OCI-LY7 (cell line): ENCODE results near the gene RTL1. TPM values are rescaled to one million over a fixed set of nuclear protein-coding genes. Genes with fewer than 3 reads are reported as not detected.

Experiments
- BruUV-seq: library from RNA; stranded (reverse); fragments of 400-500 nt; replicated peaks from 2 replicates; lab custom pipeline; 2021; lab: Mats Ljungman, UMichigan
- CTCF ChIA-PET: fragments of 300-600 bp; sonication (Branson Sonifier 250); formaldehyde crosslinking; loops from one replicate; lab custom pipeline; 2022; ENCODE audit warnings: antibody characterized with exemption; ENCODE audit not compliant: unreplicated experiment; lab: Charles Lee
- POLR2A ChIA-PET: fragments of 300-600 bp; sonication (Branson Sonifier 250); formaldehyde crosslinking; loops from one replicate; lab custom pipeline; 2022; ENCODE audit warnings: antibody characterized with exemption; lab: Charles Lee
- DNase-seq: peaks from one replicate; pipeline ENCODE4 v3.0.0-alpha.2; 2015; ENCODE audit warnings: low spot score
- H2AFZ ChIP-seq: fragments of 200-600 bp; sonication (generic), shearing (Covaris generic); 2 replicates; pipeline ENCODE4 v1.6.1; 2014; ENCODE audit warnings: mild to moderate bottlenecking, antibody characterized with exemption, low read length, moderate library complexity
- H3K27ac ChIP-seq: fragments of 200-600 bp; sonication (generic); 2 replicates; pipeline ENCODE4 v1.5.1; 2014; ENCODE audit warnings: mixed run types, low read depth, mild to moderate bottlenecking, moderate library complexity, low read length, inconsistent platforms; ENCODE audit not compliant: poor library complexity, severe bottlenecking
- H3K36me3 ChIP-seq: fragments of 200-600 bp; sonication (generic); 2 replicates; pipeline ENCODE4 v1.6.1; 2014; ENCODE audit warnings: mild to moderate bottlenecking, antibody characterized with exemption, low read length, moderate library complexity, mixed read lengths; ENCODE audit not compliant: insufficient read depth
- H3K4me1 ChIP-seq: fragments of 200-600 bp; sonication (generic); 2 replicates; pipeline ENCODE4 v1.5.1; 2014; ENCODE audit warnings: mild to moderate bottlenecking, low read length; ENCODE audit not compliant: insufficient read depth, poor library complexity, severe bottlenecking
- H3K4me2 ChIP-seq: fragments of 200-600 bp; sonication (generic); 2 replicates; pipeline ENCODE4 v1.6.1; 2014; ENCODE audit warnings: mild to moderate bottlenecking, low read length
- H3K4me3 ChIP-seq: fragments of 200-600 bp; sonication (generic); 2 replicates; pipeline ENCODE4 v1.5.1; 2014; ENCODE audit warnings: mild to moderate bottlenecking, low read depth, low read length; ENCODE audit not compliant: poor library complexity, severe bottlenecking
- H3K79me2 ChIP-seq: fragments of 200-600 bp; sonication (generic); 2 replicates; pipeline ENCODE4 v1.6.1; 2016; ENCODE audit warnings: low read depth, mild to moderate bottlenecking, low read length, moderate library complexity, mixed read lengths; ENCODE audit not compliant: insufficient read depth
- H3K9me2 ChIP-seq: fragments of 200-600 bp; sonication (generic); 2 replicates; pipeline ENCODE4 v1.6.1; 2016; ENCODE audit warnings: mild to moderate bottlenecking, low read length, mixed read lengths; ENCODE audit not compliant: insufficient read depth
- H3K9me3 ChIP-seq: fragments of 200-600 bp; sonication (generic); 2 replicates; pipeline ENCODE4 v1.6.1; 2014; ENCODE audit warnings: mild to moderate bottlenecking, mixed run types, low read length, mixed read lengths
- H4K20me1 ChIP-seq: fragments of 200-600 bp; sonication (generic); 2 replicates; pipeline ENCODE4 v1.6.1; 2014; ENCODE audit warnings: mild to moderate bottlenecking, antibody characterized with exemption, low read length, moderate library complexity, mixed read lengths; ENCODE audit not compliant: insufficient read depth
- EZH2phosphoT487 ChIP-seq: fragments of 200-600 bp; sonication (generic); IDR thresholded peaks from 2 replicates; pipeline ENCODE4 v1.6.1; 2018; ENCODE audit warnings: low read depth, borderline replicate concordance, mild to moderate bottlenecking, mixed run types, antibody characterized with exemption, low read length, moderate library complexity, mixed read lengths
- intact Hi-C: fragments of 100-400 bp; cut with micrococcal nuclease; formaldehyde crosslinking; loops from one replicate; pipeline ENCODE4 v1.10.0; 2022; ENCODE audit not compliant: unreplicated experiment
- total RNA-seq, 2 experiments: library from RNA; depleted of rRNA in 1 of 2; stranded (reverse); fragments of >200 nt in 1 of 2; shearing (Covaris generic) in 1 of 2; gene quantifications; 2 replicates each; pipeline ENCODE4 v1.2.3, GENCODE V29; 2014 to 2022
- TF ChIP-seq, protein P1 (sequence below): fragments of 200-600 bp; sonication (generic); conservative IDR thresholded peaks from 2 replicates; pipeline ENCODE4 v1.5.1; 2014; ENCODE audit warnings: mild to moderate bottlenecking, antibody characterized with exemption, low read length, moderate library complexity, mixed read lengths

Gene RTL1
- total RNA-seq, 2 experiments from 2014 or later: not detected

GRCh38 chr14:100834082-100834793, 69.3 kb downstream of the RTL1 start:
- no peaks in the 10 kb centered on the region for H3K9me2 ChIP-seq
- H4K20me1 ChIP-seq: no peaks in the 10 kb centered on the region
- no peak overlapping the region for H2AFZ ChIP-seq
- H3K4me3 ChIP-seq: no peak overlapping the region
- H3K9me3 ChIP-seq: no peaks in the 10 kb centered on the region
- H3K79me2 ChIP-seq: no peaks in the 10 kb centered on the region
- BruUV-seq: no TSS peak
- POLR2A ChIA-PET: no interaction called here
- no peaks in the 10 kb centered on the region for H3K4me1 ChIP-seq
- intact Hi-C loops: no loop called here
- no peaks in the 10 kb centered on the region for H3K36me3 ChIP-seq
- no peak overlapping the region for H3K4me2 ChIP-seq
- H3K27ac ChIP-seq: no peak overlapping the region
- TF ChIP-seq, protein P1, sequence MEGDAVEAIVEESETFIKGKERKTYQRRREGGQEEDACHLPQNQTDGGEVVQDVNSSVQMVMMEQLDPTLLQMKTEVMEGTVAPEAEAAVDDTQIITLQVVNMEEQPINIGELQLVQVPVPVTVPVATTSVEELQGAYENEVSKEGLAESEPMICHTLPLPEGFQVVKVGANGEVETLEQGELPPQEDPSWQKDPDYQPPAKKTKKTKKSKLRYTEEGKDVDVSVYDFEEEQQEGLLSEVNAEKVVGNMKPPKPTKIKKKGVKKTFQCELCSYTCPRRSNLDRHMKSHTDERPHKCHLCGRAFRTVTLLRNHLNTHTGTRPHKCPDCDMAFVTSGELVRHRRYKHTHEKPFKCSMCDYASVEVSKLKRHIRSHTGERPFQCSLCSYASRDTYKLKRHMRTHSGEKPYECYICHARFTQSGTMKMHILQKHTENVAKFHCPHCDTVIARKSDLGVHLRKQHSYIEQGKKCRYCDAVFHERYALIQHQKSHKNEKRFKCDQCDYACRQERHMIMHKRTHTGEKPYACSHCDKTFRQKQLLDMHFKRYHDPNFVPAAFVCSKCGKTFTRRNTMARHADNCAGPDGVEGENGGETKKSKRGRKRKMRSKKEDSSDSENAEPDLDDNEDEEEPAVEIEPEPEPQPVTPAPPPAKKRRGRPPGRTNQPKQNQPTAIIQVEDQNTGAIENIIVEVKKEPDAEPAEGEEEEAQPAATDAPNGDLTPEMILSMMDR: no peak
- TF ChIP-seq EZH2phosphoT487: no peak
- DNase-seq: no peak
- CTCF ChIA-PET: no interaction called here

DNA sequence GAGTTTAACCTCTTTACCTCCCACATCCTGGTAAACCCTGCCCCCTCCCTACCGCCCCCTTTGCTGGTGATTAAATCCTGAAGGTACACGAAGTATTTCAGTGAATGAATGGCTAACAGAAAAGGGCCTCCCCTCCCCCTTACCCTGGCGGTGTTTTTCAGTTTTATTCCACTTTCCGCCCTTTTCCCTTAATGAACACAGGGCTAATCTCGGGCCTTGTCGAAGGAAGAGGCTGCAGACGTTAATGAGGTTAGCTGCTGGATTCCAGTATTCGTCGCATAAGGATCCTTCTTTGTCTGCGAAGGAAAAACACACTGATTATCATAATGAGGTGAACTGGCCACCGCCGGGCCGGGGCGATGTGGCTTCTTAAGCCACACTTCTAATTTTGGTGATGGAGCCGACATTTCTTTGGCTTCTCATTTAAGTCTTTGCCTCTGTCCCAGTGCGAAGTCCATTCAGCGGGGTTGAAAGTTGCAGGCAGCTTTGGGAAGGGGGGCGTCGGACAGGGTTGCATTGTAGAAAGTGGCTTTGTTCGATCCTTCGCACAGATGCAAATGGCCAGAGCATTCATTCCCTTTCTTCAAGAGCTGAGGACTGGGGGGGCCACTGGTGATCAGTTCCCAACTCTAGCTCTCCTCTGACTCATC, 71.1 kb downstream of the RTL1 start:
- intact Hi-C loops: no loop called here
- CTCF ChIA-PET: no interaction called here

More for the DNA sequence above, 71.1 kb downstream of the RTL1 start:
- BruUV-seq: no TSS peak
- no peaks in the 10 kb centered on the region for H3K9me2 ChIP-seq
- no peak for DNase-seq
- no peaks in the 10 kb centered on the region for H3K36me3 ChIP-seq
- H3K27ac ChIP-seq: no peak overlapping the region
- TF ChIP-seq, protein P1: no peak
- TF ChIP-seq EZH2phosphoT487: no peak
- no peaks in the 10 kb centered on the region for H3K9me3 ChIP-seq
- H2AFZ ChIP-seq: no peak overlapping the region
- H3K4me2 ChIP-seq: no peak overlapping the region
- H4K20me1 ChIP-seq: no peaks in the 10 kb centered on the region
- H3K79me2 ChIP-seq: no peaks in the 10 kb centered on the region
- H3K4me1 ChIP-seq: no peaks in the 10 kb centered on the region
- H3K4me3 ChIP-seq: no peak overlapping the region
- POLR2A ChIA-PET: no interaction called here
